GM21528 (cell line): ENCODE data around the gene TEKT1.
"Not testable (repeated sequence)": the region's sequence is repeated elsewhere in the genome, so short reads cannot be mapped to it uniquely, and the experiment has no call there.

ENCODE experiments used
- ATAC-seq: cut with Tn5 transposase; IDR thresholded peaks from one replicate; pipeline ENCODE4 v1.9.1; 2021; ENCODE audit warnings: mild to moderate bottlenecking, moderate library complexity; ENCODE audit not compliant: unreplicated experiment, low FRiP score

Gene TEKT1

GRCh38 chr17:6831661-6832263, at the start of gene TEKT1:
TEKT1 (minus strand) TSS chr17:6831729; CDS start chr17:6830376, 1,353 bp downstream.
- no peak for ATAC-seq

DNA sequence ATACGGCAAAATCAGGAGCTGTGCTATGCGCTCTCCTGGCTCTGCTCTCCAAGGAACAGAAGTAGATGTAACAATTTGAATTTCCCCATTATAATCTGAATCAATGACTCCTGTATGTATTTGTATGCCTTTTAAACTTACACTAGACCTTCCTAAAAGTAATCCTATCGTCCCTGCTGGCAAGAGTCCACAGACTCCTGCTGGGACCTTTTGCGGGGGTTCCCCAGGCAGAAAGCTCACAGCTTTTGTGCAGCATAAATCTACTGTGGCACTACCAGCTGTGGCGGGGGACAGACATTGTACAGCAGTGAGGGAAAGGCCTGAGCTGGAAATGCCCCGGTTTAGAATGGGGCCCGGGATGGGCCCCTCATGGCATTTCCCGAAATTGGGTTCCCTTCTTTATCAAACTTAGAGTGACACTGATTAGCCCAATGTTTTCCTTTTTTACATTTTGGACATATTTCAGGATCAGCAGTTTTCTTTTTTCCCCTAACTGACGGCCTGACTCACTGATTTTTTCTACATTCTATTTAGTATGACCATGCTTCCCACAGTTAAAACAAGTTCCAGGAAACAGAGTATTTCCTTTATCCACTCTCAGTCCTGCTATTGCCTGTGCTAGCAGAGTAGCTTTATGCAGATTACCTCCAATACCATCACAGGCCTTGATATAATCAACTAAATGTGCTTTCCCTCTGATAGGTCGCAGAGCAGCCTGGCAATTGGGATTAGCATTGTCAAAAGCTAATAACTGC, 47.9 kb upstream of the TEKT1 start:
- ATAC-seq: not testable (repeated sequence)

- not testable (repeated sequence) for ATAC-seq
Measured at GRCh38 chr17:6875276-6875675, 43.7 kb upstream of the TEKT1 start.

DNA sequence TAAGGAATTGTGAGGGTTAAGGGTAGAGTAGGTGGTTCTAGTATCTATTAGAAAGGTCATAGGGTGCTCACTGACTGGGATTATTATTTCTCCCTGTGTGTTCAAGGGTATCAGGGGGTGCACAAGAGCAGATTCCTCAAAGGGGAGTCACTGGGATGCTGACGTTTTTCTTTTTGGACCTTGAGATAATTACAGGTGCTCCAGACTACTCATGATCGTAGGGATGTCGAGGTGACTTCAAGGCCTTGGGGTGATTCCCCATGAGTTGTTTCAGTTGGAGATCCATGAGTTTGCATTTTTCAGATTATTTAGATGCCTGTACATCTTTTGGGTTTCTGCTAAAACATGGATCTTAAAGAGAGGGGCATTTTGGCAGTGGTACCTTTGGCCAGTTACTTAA, 41.4 kb upstream of the TEKT1 start:
- ATAC-seq: no peak

GRCh38 chr17:6870841-6871240, 39.3 kb upstream of the TEKT1 start:
- no peak for ATAC-seq

DNA sequence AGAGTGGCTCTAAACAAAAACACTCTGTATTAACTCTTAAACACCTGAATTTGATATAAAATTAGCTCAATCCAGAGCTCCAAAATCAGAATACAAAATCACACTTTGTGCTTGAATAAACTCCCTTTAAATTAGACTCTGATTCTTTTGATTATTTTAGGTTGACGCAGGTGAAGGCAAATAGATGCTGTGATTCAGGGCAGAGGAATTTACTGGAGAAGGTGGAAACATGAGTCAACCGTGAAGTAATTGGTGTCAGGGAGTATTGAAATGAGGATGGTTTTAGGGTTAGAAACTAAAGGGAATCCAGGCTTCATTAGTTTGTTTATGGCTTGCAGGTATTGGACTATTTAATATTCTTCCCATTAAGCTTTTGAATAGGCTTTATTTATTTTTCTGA, 37.1 kb upstream of the TEKT1 start:
- ATAC-seq: no peak

- no peak for ATAC-seq
Measured at GRCh38 chr17:6867849-6868248, 36.3 kb upstream of the TEKT1 start.

GRCh38 chr17:6862825-6863224, 31.3 kb upstream of the TEKT1 start:
- ATAC-seq: no peak

- no peak for ATAC-seq
Measured at GRCh38 chr17:6862122-6862521, 30.6 kb upstream of the TEKT1 start.

DNA sequence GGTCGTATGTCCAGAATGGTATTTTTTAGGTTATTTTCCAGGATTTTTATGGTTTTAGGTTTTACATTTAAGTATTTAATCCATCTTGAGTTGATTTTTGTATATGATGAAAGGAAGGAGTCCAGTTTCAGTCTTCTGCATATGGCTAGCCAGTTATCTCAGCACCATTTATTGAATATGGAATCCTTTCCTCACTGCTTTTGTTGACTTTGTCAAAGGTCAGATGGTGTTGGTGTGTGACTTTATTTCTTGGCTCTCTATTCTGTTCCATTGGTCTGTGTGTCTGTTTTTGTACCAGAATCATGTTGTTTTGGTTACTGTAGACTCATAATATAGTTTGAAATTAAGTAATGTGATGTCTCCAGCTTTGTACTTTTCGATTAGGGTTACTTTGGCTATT, 26.4 kb upstream of the TEKT1 start:
- no peak for ATAC-seq

DNA sequence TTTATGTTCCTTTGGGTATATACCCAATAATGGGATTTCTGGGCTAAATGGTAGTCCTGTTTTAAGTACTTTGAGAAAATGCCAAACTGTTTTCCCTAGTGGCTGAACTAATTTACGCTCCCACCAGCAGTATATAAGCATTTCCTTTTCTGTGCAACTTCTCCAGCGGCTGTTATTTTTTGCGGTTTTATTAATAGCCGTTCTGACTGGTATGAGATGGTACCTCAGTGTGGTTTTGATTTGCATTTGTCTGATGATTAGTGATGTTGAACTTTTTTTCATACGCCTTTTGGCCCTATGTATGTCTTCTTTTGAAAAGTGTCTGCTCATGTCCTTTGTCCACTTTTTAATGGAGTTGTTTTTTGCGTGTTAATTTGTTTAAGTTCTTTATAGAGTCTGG, 25.8 kb upstream of the TEKT1 start:
- no peak for ATAC-seq

GRCh38 chr17:6856051-6856450, 24.5 kb upstream of the TEKT1 start:
- ATAC-seq: no peak

GRCh38 chr17:6853764-6854442, 22.4 kb upstream of the TEKT1 start:
- no peak for ATAC-seq

DNA sequence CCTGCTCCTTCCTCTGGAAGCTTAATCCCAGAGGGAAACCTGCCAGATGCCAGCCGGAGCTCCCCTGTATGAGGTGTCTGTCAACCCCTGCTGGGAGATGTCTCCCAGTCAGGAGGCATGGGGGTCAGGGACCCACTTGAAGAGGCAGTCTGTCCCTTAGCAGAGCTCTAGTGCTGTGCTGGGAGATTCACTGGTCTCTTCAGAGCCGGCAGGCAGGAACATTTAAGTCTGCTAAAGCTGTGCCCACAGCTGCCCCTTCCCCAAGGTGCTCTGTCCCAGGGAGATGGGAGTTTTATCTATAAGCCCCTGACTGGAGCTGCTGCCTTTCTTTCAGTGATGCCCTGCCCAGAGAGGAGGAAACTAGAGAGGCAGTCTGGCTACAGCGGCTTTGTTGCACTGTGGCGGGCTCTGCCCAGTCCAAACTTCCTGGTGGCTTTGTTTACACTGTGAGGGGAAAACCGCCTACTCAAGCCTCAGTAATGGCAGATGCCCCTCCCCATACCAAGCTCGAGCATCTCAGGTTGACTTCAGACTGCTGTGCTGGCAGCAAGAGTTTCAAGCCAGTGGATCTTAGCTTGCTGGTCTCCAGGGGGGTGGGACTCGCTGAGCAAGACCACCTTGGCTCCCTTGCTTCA, 17.1 kb upstream of the TEKT1 start:
- ATAC-seq: not testable (repeated sequence)

GRCh38 chr17:6846138-6846537, 14.6 kb upstream of the TEKT1 start:
- ATAC-seq: not testable (repeated sequence)

DNA sequence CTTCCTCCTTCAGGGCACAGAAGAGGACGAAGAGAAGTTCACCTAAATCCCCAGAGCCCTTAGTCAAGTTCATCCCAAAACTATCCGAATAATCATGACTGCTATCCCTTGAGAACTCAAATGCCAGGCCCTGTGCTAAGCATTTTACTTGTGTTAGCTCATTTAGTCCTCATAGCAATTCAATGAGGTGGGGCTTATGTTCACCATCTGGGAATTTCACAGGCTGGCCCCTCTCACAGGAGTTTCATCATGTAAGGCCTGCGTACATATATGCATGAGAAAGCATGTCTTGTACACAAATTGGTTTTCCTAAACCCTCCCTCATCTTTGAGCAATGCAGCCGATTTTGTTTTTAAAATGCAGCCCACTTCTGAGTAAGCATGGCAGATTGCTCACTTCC, 12.9 kb upstream of the TEKT1 start:
- ATAC-seq: not testable (repeated sequence)

- no peak for ATAC-seq
Measured at GRCh38 chr17:6843241-6843880, 11.8 kb upstream of the TEKT1 start.

DNA sequence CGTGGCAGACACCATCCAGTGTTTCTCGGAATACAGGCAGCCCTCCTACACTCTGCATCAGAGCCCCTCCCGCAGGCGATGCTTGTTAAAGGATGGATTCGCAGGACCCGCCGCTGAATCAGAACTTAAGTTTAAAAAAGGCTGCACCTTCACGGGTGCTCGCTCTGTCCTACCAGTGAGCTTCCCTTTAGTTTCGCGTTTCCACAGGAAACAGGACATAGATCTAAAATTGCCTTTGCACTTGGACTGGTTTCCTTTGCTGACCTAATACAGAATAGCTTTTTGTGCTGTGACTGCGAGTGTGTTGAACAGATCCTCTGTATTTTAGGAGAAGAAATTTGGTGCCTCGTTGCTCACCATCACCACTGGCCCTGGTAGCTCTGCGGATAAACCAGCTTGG, 10.2 kb upstream of the TEKT1 start:
- ATAC-seq: not testable (repeated sequence)

DNA sequence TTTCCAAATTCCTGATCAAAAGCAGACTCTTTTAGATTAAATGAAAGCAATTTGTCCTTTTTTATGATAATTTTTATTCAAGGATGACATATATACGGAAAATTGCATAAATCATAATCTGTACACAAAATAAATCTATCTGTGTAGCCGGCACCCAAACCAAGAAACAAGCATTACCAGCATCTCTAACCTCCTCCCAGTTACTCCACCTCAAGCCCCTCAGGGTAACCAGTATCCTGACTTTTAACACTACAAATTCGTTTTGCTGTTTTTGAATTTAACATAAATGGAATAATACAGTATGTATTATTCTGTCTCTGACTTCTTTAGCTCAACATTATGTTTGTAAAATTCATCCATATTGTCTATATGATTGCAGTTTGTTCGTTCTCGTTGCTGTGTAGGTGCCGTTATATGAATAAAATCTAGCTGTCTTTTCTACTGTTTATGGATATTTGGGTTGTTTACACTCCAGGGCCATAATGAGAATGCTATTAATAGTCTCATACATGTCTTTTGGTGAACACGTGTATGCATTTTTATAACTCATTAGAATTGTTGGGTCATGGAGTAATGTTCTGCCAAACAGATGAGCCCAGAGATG, 1.0 kb downstream of the TEKT1 start:
- ATAC-seq: no peak

GRCh38 chr17:6823011-6823442, 8.5 kb downstream of the TEKT1 start:
- no peak for ATAC-seq
